SK-N-SH (cell line): Measurements from ENCODE around the gene CTSH. TPM values are rescaled to one million over a fixed set of nuclear protein-coding genes. Genes with fewer than 3 reads are reported as not detected.

Experiments
- CTCF ChIA-PET: fragments of 300-600, 350-600 bp; formaldehyde crosslinking; extraction: SDS; loops from one replicate; lab custom pipeline; 2021; lab: Yijun Ruan, JAX
- POLR2A ChIA-PET: fragments of 350-600 bp; sonication (Branson Sonifier 250); formaldehyde crosslinking; extraction: SDS; loops from one replicate; lab custom pipeline; 2020; ENCODE audit warnings: antibody characterized with exemption, inconsistent platforms; lab: Yijun Ruan, JAX
- DNase-seq: peaks from one replicate; pipeline ENCODE4 v3.0.0; 2012
- H2AFZ ChIP-seq: fragments of 200-600 bp; sonication (generic); 2 replicates; pipeline ENCODE4 v1.8.1; 2016; ENCODE audit warnings: antibody characterized with exemption, mild to moderate bottlenecking, low read depth
- H3F3A ChIP-seq: fragments of 200-600 bp; sonication (generic); replicated peaks from 2 replicates; pipeline ENCODE3; 2016; ENCODE audit warnings: antibody characterized with exemption, mild to moderate bottlenecking; ENCODE audit not compliant: insufficient read depth
- H3K27ac ChIP-seq, 2 experiments: fragments of 200-500 bp in 1 of 2; fragments of 200-600 bp in 1 of 2; sonication (Bioruptor generic) in 1 of 2; sonication (generic), shearing (Covaris generic) in 1 of 2; 2 replicates each; pipeline versions ENCODE4 v1.5.1 to v1.6.1; 2014 to 2016; ENCODE audit warnings: low read depth in 2 of 2, inconsistent platforms in 1 of 2, low read length in 1 of 2, mild to moderate bottlenecking in 1 of 2, mixed read lengths in 1 of 2
- H3K27me3 ChIP-seq: fragments of 200-600 bp; sonication (generic), shearing (Covaris generic); 2 replicates; pipeline ENCODE4 v1.6.1; 2016; ENCODE audit warnings: mixed run types; ENCODE audit not compliant: insufficient read depth
- H3K36me3 ChIP-seq, 2 experiments: fragments of 200-500 bp in 1 of 2; fragments of 200-600 bp in 1 of 2; sonication (Bioruptor generic) in 1 of 2; sonication (generic) in 1 of 2; replicated peaks in 1 of 2; 2 replicates each; pipeline versions ENCODE3 to v1.5.1; 2014 to 2016; ENCODE audit warnings: low read length in 1 of 2, mild to moderate bottlenecking in 1 of 2; ENCODE audit not compliant: insufficient read depth in 2 of 2, control insufficient read depth in 1 of 2
- H3K4me1 ChIP-seq, 2 experiments: fragments of 200-500 bp in 1 of 2; fragments of 200-600 bp in 1 of 2; sonication (Bioruptor generic) in 1 of 2; sonication (generic), shearing (Covaris generic) in 1 of 2; 2 replicates each; pipeline versions ENCODE4 v1.5.1 to v1.6.1; 2014 to 2016; ENCODE audit warnings: low read depth in 1 of 2, low read length in 1 of 2, mixed run types in 1 of 2; ENCODE audit not compliant: insufficient read depth in 2 of 2, control insufficient read depth in 1 of 2
- H3K4me2 ChIP-seq: fragments of 200-600 bp; sonication (generic), shearing (Covaris generic); 2 replicates; pipeline ENCODE4 v1.6.1; 2017; ENCODE audit warnings: mixed run types
- H3K4me3 ChIP-seq, 2 experiments: fragments of 200-500 bp in 1 of 2; fragments of 200-600 bp in 1 of 2; sonication (Bioruptor generic) in 1 of 2; sonication (generic), shearing (Covaris generic) in 1 of 2; 2 replicates each; pipeline versions ENCODE4 v1.5.1 to v1.8.1; 2014 to 2016; ENCODE audit warnings: low read depth in 2 of 2, inconsistent platforms in 1 of 2, low read length in 1 of 2, mild to moderate bottlenecking in 1 of 2, mixed read lengths in 1 of 2, moderate library complexity in 1 of 2
- H3K79me2 ChIP-seq: fragments of 200-600 bp; sonication (generic); 2 replicates; pipeline ENCODE4 v1.8.1; 2017; ENCODE audit warnings: mild to moderate bottlenecking; ENCODE audit not compliant: insufficient read depth
- H3K9ac ChIP-seq: fragments of 200-600 bp; sonication (generic); 2 replicates; pipeline ENCODE4 v1.6.1; 2017; ENCODE audit warnings: mixed run types
- H3K9me2 ChIP-seq: fragments of 200-600 bp; sonication (generic); 2 replicates; pipeline ENCODE4 v1.6.1; 2017; ENCODE audit warnings: mixed run types
- H3K9me3 ChIP-seq: fragments of 200-600 bp; sonication (generic); 2 replicates; pipeline ENCODE4 v1.6.1; 2017; ENCODE audit warnings: mixed run types, mild to moderate bottlenecking, moderate library complexity
- H4K20me1 ChIP-seq: fragments of 200-600 bp; sonication (generic); 2 replicates; pipeline ENCODE4 v1.6.1; 2017; ENCODE audit warnings: mild to moderate bottlenecking, mixed run types; ENCODE audit not compliant: insufficient read depth
- CHD2 ChIP-seq: fragments of 150-350 bp; IDR thresholded peaks from 2 replicates; pipeline ENCODE4 v1.6.1; 2018; ENCODE audit warnings: low read length; ENCODE audit not compliant: partially characterized antibody
- EZH2phosphoT487 ChIP-seq: fragments of 200-600 bp; sonication (generic); IDR thresholded peaks from 2 replicates; pipeline ENCODE4 v1.6.1; 2017; ENCODE audit warnings: low read depth, mixed run types, mild to moderate bottlenecking, antibody characterized with exemption, moderate library complexity, borderline replicate concordance
- FOXJ3 ChIP-seq: sonication (generic); formaldehyde crosslinking; IDR thresholded peaks from 2 replicates; pipeline ENCODE4 v1.5.1; 2020; ENCODE audit warnings: mild to moderate bottlenecking, missing genetic modification reagents
- FOXM1 ChIP-seq: IDR thresholded peaks from 2 replicates; pipeline ENCODE4 v1.4.0; 2012; ENCODE audit warnings: low read depth, mild to moderate bottlenecking
- MXI1 ChIP-seq: IDR thresholded peaks from 2 replicates; pipeline ENCODE4 v1.6.1; 2012; ENCODE audit warnings: mild to moderate bottlenecking, low read depth, low read length, improper control_type of control experiment
- RAD21 ChIP-seq: IDR thresholded peaks from 2 replicates; pipeline ENCODE4 v1.6.1; 2012; ENCODE audit warnings: mild to moderate bottlenecking, low read length
- RFX5 ChIP-seq: IDR thresholded peaks from 2 replicates; pipeline ENCODE4 v1.6.1; 2012; ENCODE audit warnings: mild to moderate bottlenecking, improper control_type of control experiment, low read length
- SIN3A ChIP-seq: IDR thresholded peaks from 2 replicates; pipeline ENCODE4 v1.6.1; 2012; ENCODE audit warnings: low read depth, mild to moderate bottlenecking, low read length, moderate library complexity, borderline replicate concordance
- TAF1 ChIP-seq: IDR thresholded peaks from 2 replicates; pipeline ENCODE4 v1.6.1; 2012; ENCODE audit warnings: low read depth, mild to moderate bottlenecking, low read length, moderate library complexity, borderline replicate concordance
- TCF12 ChIP-seq: IDR thresholded peaks from 2 replicates; pipeline ENCODE4 v1.4.0; 2012
- TEAD4 ChIP-seq: IDR thresholded peaks from 2 replicates; pipeline ENCODE4 v1.4.0; 2012; ENCODE audit warnings: mild to moderate bottlenecking, borderline replicate concordance; ENCODE audit not compliant: insufficient read depth
- WGBS: methylation state at CpG from one replicate; pipeline ENCODE4 v1.1.6; 2017; ENCODE audit warnings: low lambda C conversion rate; 5-methylcytosine and 5-hydroxymethylcytosine counted together
- polyA plus RNA-seq, 3 experiments: library from polyadenylated mRNA; depleted of rRNA; stranded (reverse); fragments of >200 nt; gene quantifications; 2 replicates each; pipeline ENCODE4 v1.2.3, GENCODE V29; 2012
- TF ChIP-seq, protein P1 (sequence below): fragments of 150-350 bp; IDR thresholded peaks from 2 replicates; pipeline ENCODE4 v1.6.1; 2017; ENCODE audit warnings: antibody characterized with exemption, low read length, low read depth, borderline replicate concordance
- TF ChIP-seq, protein P2 (sequence below): IDR thresholded peaks from 2 replicates; pipeline ENCODE4 v1.4.0; 2012; ENCODE audit warnings: low read depth, borderline replicate concordance
- TF ChIP-seq, protein P3 (sequence below): IDR thresholded peaks from 2 replicates; pipeline ENCODE4 v1.4.0; 2012; ENCODE audit warnings: low read depth, borderline replicate concordance

Gene CTSH
- polyA plus RNA-seq, 1 of the 3 experiments (the other 2 are of a cell fraction) = 22.7 TPM

DNA sequence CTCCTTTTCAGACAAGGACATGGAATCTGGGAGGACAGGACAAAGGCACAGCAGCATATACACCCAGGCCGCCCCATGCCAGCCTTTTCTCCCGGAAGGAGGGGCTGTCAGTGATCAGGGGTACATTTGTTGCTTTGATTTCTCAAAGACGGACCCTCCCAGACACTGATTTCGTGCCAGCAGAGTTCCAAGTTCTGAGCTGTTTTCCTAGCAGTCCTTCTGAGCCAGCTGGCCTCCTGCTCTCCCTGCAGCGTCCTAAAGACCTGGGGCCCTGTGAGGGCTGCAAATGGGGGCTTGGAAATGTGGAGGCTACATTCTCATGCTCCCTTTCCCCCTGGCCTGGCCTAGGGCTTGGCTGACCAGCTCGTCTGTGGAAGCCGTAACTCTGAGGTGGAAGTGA, 22.3 kb downstream of the CTSH start:
- POLR2A ChIA-PET = no interaction called here
- no peak overlapping the region; a peak in 1 of 4 replicates for H3K27ac ChIP-seq
- WGBS = 96% methylated on average over 7 of the region's 7 CpGs
- H4K20me1 ChIP-seq = peaks cover 7% of the 10 kb centered on the region; the same call in 1 of the 2 replicates
- no peaks in the 10 kb centered on the region for H3K27me3 ChIP-seq
- no peak for DNase-seq
- H2AFZ ChIP-seq = no peak overlapping the region
- H3K79me2 ChIP-seq = peaks cover 15% of the 10 kb centered on the region; the same call in 1 of the 2 replicates
- TF ChIP-seq, protein P1, sequence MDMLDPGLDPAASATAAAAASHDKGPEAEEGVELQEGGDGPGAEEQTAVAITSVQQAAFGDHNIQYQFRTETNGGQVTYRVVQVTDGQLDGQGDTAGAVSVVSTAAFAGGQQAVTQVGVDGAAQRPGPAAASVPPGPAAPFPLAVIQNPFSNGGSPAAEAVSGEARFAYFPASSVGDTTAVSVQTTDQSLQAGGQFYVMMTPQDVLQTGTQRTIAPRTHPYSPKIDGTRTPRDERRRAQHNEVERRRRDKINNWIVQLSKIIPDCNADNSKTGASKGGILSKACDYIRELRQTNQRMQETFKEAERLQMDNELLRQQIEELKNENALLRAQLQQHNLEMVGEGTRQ = no peak
- TF ChIP-seq RAD21 (no peak), EZH2phosphoT487 (no peak)
- peaks cover 0 to 4% of the 10 kb centered on the region in 2 experiments; a peak in 1 of 4 replicates for H3K4me1 ChIP-seq
- no peaks in the 10 kb centered on the region for H3K9me3 ChIP-seq
- H3K9ac ChIP-seq = no peak overlapping the region
- H3F3A ChIP-seq = no peaks in the 10 kb centered on the region
- H3K4me2 ChIP-seq = no peak overlapping the region
- no peaks in the 10 kb centered on the region for H3K9me2 ChIP-seq
- CTCF ChIA-PET = interaction anchor here (0.7 to 8.0 kb wide), 6 partner anchors 13 to 262 kb away, joined by 3 to 59 read pairs (median 4); partner anchors contain the start of gene CTSH
- no peak overlapping the region for H3K4me3 ChIP-seq
- H3K36me3 ChIP-seq = peaks cover 43 to 50% of the 10 kb centered on the region in 2 experiments

DNA sequence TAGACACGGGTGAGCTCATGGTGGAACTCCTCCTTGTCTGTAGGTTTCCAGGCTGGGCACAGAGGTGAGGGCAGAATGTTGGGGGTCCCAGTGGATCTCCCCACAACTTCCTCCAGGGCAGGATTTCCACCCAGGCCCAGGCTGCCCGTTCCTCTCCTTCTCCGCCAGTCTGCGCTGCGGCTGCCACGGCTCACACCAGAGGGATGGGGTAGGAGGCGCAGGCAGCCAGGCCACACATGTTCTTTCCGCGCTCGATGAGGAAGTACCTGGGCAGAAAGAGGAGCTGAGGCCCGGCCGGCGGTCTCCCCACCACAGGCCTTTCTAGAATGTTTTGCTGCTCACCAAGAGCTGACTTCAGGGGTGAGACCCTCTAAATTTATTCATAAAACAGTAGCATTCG, 22.9 kb downstream of the CTSH start:
- TF ChIP-seq TEAD4 (no peak), RFX5 (no peak), TCF12 (no peak), EZH2phosphoT487 (no peak)
- TF ChIP-seq, protein P1 = no peak
- no peak for DNase-seq
- no peak overlapping the region for H2AFZ ChIP-seq
- no peaks in the 10 kb centered on the region for H3K9me3 ChIP-seq
- H4K20me1 ChIP-seq = peaks cover 12% of the 10 kb centered on the region; the same call in 1 of the 2 replicates
- peaks cover under 1% of the 10 kb centered on the region for H3F3A ChIP-seq
- no peaks in the 10 kb centered on the region for H3K9me2 ChIP-seq
- H3K4me1 ChIP-seq = peaks cover 0 to 4% of the 10 kb centered on the region in 2 experiments; a peak in 1 of 4 replicates
- H3K4me2 ChIP-seq = no peak overlapping the region
- no peak overlapping the region for H3K9ac ChIP-seq
- ChIA-PET POLR2A (no interaction called here), CTCF (interaction anchor here (0.7 to 8.0 kb wide), 7 partner anchors 13 to 262 kb away, joined by 3 to 59 read pairs (median 3); partner anchors contain the start of gene CTSH)
- peaks cover 45 to 46% of the 10 kb centered on the region in 2 experiments for H3K36me3 ChIP-seq
- WGBS = 95% methylated on average over 14 of the region's 14 CpGs
- H3K27ac ChIP-seq = no peak overlapping the region
- H3K79me2 ChIP-seq = peaks cover 20% of the 10 kb centered on the region; the same call in 1 of the 2 replicates
- H3K27me3 ChIP-seq = no peaks in the 10 kb centered on the region
- no peak overlapping the region for H3K4me3 ChIP-seq

DNA sequence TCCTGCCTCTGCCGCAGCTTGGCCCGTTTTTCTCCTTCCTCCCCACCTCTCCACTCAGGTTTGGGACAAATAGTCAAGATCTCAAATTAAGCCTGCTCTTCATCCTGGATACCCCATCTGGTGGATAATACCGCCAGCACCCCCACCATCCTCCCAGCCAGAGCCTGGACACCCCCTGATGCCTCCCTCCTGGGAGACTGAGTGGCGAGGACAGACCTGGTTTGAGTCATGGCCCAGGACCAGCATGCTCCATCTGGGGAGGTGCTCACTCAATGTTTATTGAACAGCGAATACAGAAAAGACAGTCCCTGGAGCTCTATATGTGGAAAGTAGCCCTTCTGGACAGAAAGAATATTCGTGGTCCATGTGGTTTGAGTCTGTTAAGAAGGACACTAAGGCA, 23.3 kb downstream of the CTSH start:
- Histone ChIP-seq H3K9me2 (no peaks in the 10 kb centered on the region), H3K4me1 (peaks cover 0 to 4% of the 10 kb centered on the region in 2 experiments; a peak in 1 of 4 replicates), H4K20me1 (peaks cover 16% of the 10 kb centered on the region; the same call in 1 of the 2 replicates), H3K27me3 (no peaks in the 10 kb centered on the region), H3K4me3 (no peak overlapping the region), H3K9me3 (no peaks in the 10 kb centered on the region), H3K36me3 (peaks cover 43 to 45% of the 10 kb centered on the region in 2 experiments), H3K79me2 (peaks cover 24% of the 10 kb centered on the region; the same call in 1 of the 2 replicates), H3K4me2 (no peak overlapping the region), H3K9ac (no peak overlapping the region), H3F3A (peaks cover 5% of the 10 kb centered on the region), H3K27ac (no peak overlapping the region; a peak in 1 of 4 replicates), H2AFZ (no peak overlapping the region)
- WGBS = 92% methylated on average over 6 of the region's 6 CpGs
- DNase-seq = no peak
- ChIA-PET POLR2A (no interaction called here), CTCF (interaction anchor here (1.2 to 8.0 kb wide), 4 partner anchors 12 to 263 kb away, joined by 3 to 59 read pairs (median 4); partner anchors contain the start of gene CTSH)
- TF ChIP-seq, protein P2, sequence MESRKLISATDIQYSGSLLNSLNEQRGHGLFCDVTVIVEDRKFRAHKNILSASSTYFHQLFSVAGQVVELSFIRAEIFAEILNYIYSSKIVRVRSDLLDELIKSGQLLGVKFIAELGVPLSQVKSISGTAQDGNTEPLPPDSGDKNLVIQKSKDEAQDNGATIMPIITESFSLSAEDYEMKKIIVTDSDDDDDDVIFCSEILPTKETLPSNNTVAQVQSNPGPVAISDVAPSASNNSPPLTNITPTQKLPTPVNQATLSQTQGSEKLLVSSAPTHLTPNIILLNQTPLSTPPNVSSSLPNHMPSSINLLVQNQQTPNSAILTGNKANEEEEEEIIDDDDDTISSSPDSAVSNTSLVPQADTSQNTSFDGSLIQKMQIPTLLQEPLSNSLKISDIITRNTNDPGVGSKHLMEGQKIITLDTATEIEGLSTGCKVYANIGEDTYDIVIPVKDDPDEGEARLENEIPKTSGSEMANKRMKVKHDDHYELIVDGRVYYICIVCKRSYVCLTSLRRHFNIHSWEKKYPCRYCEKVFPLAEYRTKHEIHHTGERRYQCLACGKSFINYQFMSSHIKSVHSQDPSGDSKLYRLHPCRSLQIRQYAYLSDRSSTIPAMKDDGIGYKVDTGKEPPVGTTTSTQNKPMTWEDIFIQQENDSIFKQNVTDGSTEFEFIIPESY = no peak
- no peak for TF ChIP-seq FOXM1
- no peak for TF ChIP-seq FOXJ3
- TF ChIP-seq, protein P3, sequence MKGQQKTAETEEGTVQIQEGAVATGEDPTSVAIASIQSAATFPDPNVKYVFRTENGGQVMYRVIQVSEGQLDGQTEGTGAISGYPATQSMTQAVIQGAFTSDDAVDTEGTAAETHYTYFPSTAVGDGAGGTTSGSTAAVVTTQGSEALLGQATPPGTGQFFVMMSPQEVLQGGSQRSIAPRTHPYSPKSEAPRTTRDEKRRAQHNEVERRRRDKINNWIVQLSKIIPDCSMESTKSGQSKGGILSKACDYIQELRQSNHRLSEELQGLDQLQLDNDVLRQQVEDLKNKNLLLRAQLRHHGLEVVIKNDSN = no peak
- TF ChIP-seq TAF1 = no peak
- TF ChIP-seq MXI1 = no peak
- no peak for TF ChIP-seq SIN3A
- TF ChIP-seq CHD2 = no peak
- TF ChIP-seq, protein P1 = no peak
